Measurements from ENCODE around the gene FRAS1.
"Not testable (repeated sequence)": the region's sequence is repeated elsewhere in the genome, so short reads cannot be mapped to it uniquely, and the experiment has no call there.

Gene FRAS1

GRCh38 chr4:78322032-78322431, 264.9 kb downstream of the FRAS1 start:
- Histone ChIP-seq H3K9me3 (ENCODE audit: control insufficient read depth, insufficient read depth, low read length) (no peaks in the 10 kb centered on the region), H3K9ac (ENCODE audit: low read depth, low read length) (no peak overlapping the region), H3K27me3 (ENCODE audit: control insufficient read depth, insufficient read depth, low read length) (no peaks in the 10 kb centered on the region), H3K36me3 (ENCODE audit: control insufficient read depth, insufficient read depth, low read length) (peaks cover 4% of the 10 kb centered on the region), H3K4me1 (ENCODE audit: control insufficient read depth, insufficient read depth, low read length) (peaks cover 3% of the 10 kb centered on the region), H3K4me3 (ENCODE audit: low read depth, low read length) (no peak overlapping the region)

DNA sequence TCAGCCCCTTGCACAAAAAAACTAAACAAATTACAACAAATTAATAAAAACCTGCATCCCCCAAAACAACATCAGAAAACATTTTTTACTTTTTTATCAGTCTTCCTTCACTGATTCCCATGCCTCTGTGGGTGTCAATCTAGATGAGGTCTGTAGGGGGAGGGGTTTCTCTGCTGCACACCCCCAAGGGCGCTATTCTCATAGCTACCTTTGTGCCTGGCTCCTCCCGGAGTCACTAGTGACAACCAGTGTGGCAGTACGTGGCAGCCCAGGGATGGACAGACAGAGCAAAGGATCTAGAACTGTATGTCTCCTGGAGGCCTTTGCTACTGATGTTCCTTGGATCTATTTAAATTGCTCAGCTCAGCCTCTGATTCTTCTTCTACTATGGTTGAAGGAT, 266.3 kb downstream of the FRAS1 start:
- no peaks in the 10 kb centered on the region for H3K9me3 ChIP-seq (ENCODE audit: control insufficient read depth, insufficient read depth, low read length)
- no peak overlapping the region for H3K9ac ChIP-seq (ENCODE audit: low read depth, low read length)
- peaks cover 3% of the 10 kb centered on the region for H3K4me1 ChIP-seq (ENCODE audit: control insufficient read depth, insufficient read depth, low read length)
- H3K27me3 ChIP-seq (ENCODE audit: control insufficient read depth, insufficient read depth, low read length), result no peaks in the 10 kb centered on the region
- H3K36me3 ChIP-seq (ENCODE audit: control insufficient read depth, insufficient read depth, low read length), result no peaks in the 10 kb centered on the region
- no peak overlapping the region for H3K4me3 ChIP-seq (ENCODE audit: low read depth, low read length)

DNA sequence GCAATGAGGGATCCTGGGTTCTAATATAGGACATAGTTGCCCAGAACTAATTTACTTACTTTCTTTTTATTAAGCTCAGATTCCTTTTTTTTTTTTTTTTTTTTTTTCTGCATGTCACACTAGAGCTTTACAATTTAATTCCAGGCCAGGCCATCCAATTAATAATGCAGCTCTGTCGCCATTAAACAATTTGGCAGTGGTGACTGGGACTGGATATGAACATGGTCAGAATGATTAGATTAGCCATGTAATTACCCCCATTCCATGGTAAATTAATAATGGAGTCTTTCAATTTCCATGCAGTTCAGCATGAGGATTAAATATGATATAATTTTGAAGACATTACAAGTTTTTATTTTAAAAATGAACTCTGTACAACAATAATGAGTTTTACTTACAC, 267.5 kb downstream of the FRAS1 start:
- peaks cover 6% of the 10 kb centered on the region for H3K4me1 ChIP-seq (ENCODE audit: control insufficient read depth, insufficient read depth, low read length)
- no peaks in the 10 kb centered on the region for H3K9me3 ChIP-seq (ENCODE audit: control insufficient read depth, insufficient read depth, low read length)
- no peak overlapping the region for H3K4me3 ChIP-seq (ENCODE audit: low read depth, low read length)
- H3K27me3 ChIP-seq (ENCODE audit: control insufficient read depth, insufficient read depth, low read length), result no peaks in the 10 kb centered on the region
- no peak overlapping the region for H3K9ac ChIP-seq (ENCODE audit: low read depth, low read length)
- H3K36me3 ChIP-seq (ENCODE audit: control insufficient read depth, insufficient read depth, low read length), result no peaks in the 10 kb centered on the region

- Histone ChIP-seq H3K4me1 (ENCODE audit: control insufficient read depth, insufficient read depth, low read length) (peaks cover 3% of the 10 kb centered on the region), H3K9ac (ENCODE audit: low read depth, low read length) (no peak overlapping the region), H3K27me3 (ENCODE audit: control insufficient read depth, insufficient read depth, low read length) (no peaks in the 10 kb centered on the region), H3K36me3 (ENCODE audit: control insufficient read depth, insufficient read depth, low read length) (no peaks in the 10 kb centered on the region), H3K4me3 (ENCODE audit: low read depth, low read length) (no peak overlapping the region), H3K9me3 (ENCODE audit: control insufficient read depth, insufficient read depth, low read length) (no peaks in the 10 kb centered on the region)
Observed at GRCh38 chr4:78325271-78326157, 268.4 kb downstream of the FRAS1 start.

- not testable (repeated sequence) for H3K36me3 ChIP-seq (ENCODE audit: control insufficient read depth, insufficient read depth, low read length); H3K27me3 ChIP-seq (ENCODE audit: control insufficient read depth, insufficient read depth, low read length); H3K4me3 ChIP-seq (ENCODE audit: low read depth, low read length); H3K9me3 ChIP-seq (ENCODE audit: control insufficient read depth, insufficient read depth, low read length); H3K9ac ChIP-seq (ENCODE audit: low read depth, low read length)
- peaks cover 27% of the 10 kb centered on the region for H3K4me1 ChIP-seq (ENCODE audit: control insufficient read depth, insufficient read depth, low read length)
Observed at GRCh38 chr4:78328591-78328990, 271.5 kb downstream of the FRAS1 start.

- H3K4me1 ChIP-seq (ENCODE audit: control insufficient read depth, insufficient read depth, low read length), result peaks cover 33% of the 10 kb centered on the region
- no peaks in the 10 kb centered on the region for H3K9me3 ChIP-seq (ENCODE audit: control insufficient read depth, insufficient read depth, low read length)
Observed at GRCh38 chr4:78331186-78331585, 274.1 kb downstream of the FRAS1 start.

GRCh38 chr4:78331965-78332364, 274.8 kb downstream of the FRAS1 start:
- H3K4me1 ChIP-seq (ENCODE audit: control insufficient read depth, insufficient read depth, low read length), result peaks cover 41% of the 10 kb centered on the region
- H3K27me3 ChIP-seq (ENCODE audit: control insufficient read depth, insufficient read depth, low read length), result no peaks in the 10 kb centered on the region
- no peak overlapping the region for H3K9ac ChIP-seq (ENCODE audit: low read depth, low read length)
- no peaks in the 10 kb centered on the region for H3K9me3 ChIP-seq (ENCODE audit: control insufficient read depth, insufficient read depth, low read length)
- H3K36me3 ChIP-seq (ENCODE audit: control insufficient read depth, insufficient read depth, low read length), result no peaks in the 10 kb centered on the region
- no peak overlapping the region for H3K4me3 ChIP-seq (ENCODE audit: low read depth, low read length)

More at GRCh38 chr4:78331186-78331585, 274.1 kb downstream of the FRAS1 start:
- Histone ChIP-seq H3K9ac (ENCODE audit: low read depth, low read length) (no peak overlapping the region), H3K36me3 (ENCODE audit: control insufficient read depth, insufficient read depth, low read length) (no peaks in the 10 kb centered on the region), H3K4me3 (ENCODE audit: low read depth, low read length) (no peak overlapping the region), H3K27me3 (ENCODE audit: control insufficient read depth, insufficient read depth, low read length) (no peaks in the 10 kb centered on the region)

GRCh38 chr4:78332976-78333375, 275.9 kb downstream of the FRAS1 start:
- H3K9ac ChIP-seq (ENCODE audit: low read depth, low read length), result no peak overlapping the region
- no peak overlapping the region for H3K4me3 ChIP-seq (ENCODE audit: low read depth, low read length)
- H3K9me3 ChIP-seq (ENCODE audit: control insufficient read depth, insufficient read depth, low read length), result no peaks in the 10 kb centered on the region
- peaks cover 42% of the 10 kb centered on the region for H3K4me1 ChIP-seq (ENCODE audit: control insufficient read depth, insufficient read depth, low read length)
- H3K36me3 ChIP-seq (ENCODE audit: control insufficient read depth, insufficient read depth, low read length), result no peaks in the 10 kb centered on the region
- H3K27me3 ChIP-seq (ENCODE audit: control insufficient read depth, insufficient read depth, low read length), result no peaks in the 10 kb centered on the region

DNA sequence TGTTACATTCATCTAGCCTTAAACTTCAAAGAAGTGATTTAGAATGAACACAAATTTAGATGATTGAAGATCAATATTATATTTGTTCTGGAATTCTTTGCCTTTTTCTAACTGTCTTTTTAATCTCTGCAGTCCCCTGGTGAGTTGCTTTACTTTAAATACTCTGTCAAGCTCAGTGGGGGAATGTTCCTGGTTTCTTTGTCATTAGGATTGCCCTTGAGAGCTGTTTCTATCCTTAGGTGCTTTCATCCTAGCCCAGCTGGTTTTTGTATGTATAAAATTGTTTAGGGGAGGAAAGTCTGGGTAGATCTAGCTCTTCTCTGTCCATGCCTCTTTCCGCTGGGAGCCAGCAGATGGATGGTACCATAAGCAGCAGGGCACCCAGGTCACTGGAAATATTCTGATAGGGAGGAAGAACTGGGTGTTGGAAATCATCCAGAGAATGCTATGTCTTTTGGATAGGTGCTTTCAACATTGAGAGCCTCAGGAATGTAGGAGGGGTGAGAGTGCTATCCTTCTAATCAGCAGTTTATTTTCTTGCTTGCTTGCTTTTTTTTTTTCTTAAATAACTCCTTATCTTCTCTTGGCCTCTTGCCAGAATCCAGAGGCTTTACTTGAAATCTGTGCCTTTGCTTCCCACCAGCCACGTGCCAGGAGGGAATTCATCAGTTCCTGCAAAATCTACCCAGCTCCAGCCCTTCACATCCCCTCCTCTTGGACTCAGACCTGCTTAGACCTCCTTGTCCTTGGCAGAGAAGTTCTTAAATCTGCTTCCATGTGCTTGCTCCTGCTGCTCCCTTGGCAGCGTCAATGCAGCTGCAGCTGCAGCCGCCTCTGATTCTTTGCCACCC, 279.2 kb downstream of the FRAS1 start:
- no peaks in the 10 kb centered on the region for H3K9me3 ChIP-seq (ENCODE audit: control insufficient read depth, insufficient read depth, low read length)
- H3K36me3 ChIP-seq (ENCODE audit: control insufficient read depth, insufficient read depth, low read length), result peaks cover 7% of the 10 kb centered on the region
- H3K9ac ChIP-seq (ENCODE audit: low read depth, low read length), result no peak overlapping the region
- no peak overlapping the region for H3K4me3 ChIP-seq (ENCODE audit: low read depth, low read length)
- H3K27me3 ChIP-seq (ENCODE audit: control insufficient read depth, insufficient read depth, low read length), result no peaks in the 10 kb centered on the region
- H3K4me1 ChIP-seq (ENCODE audit: control insufficient read depth, insufficient read depth, low read length), result peaks cover 36% of the 10 kb centered on the region

GRCh38 chr4:78337244-78338020, 280.3 kb downstream of the FRAS1 start:
- H3K4me1 ChIP-seq (ENCODE audit: control insufficient read depth, insufficient read depth, low read length), result peaks cover 25% of the 10 kb centered on the region
- H3K9me3 ChIP-seq (ENCODE audit: control insufficient read depth, insufficient read depth, low read length), result no peaks in the 10 kb centered on the region
- H3K27me3 ChIP-seq (ENCODE audit: control insufficient read depth, insufficient read depth, low read length), result no peaks in the 10 kb centered on the region
- H3K4me3 ChIP-seq (ENCODE audit: low read depth, low read length), result no peak overlapping the region
- H3K9ac ChIP-seq (ENCODE audit: low read depth, low read length), result no peak overlapping the region
- peaks cover 7% of the 10 kb centered on the region for H3K36me3 ChIP-seq (ENCODE audit: control insufficient read depth, insufficient read depth, low read length)

DNA sequence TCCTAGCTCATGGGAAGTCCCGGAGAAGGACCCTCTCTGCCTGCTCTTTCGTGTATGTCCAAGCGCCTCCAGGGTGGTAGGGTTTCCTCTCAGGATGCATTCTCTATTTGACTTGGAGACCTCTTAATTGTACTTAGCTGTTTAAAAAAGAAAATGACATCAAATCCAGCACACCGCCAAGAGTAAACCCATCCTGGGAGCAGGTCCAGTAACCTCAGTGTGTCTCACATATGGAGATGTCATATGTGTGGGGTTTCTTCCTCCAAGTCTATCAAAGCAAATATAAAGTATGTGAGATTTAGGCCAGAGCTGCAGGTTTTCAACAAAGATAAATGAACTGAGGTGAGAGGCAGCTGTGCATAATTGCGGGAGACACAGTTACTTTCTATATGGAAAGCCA, 285.0 kb downstream of the FRAS1 start:
- Histone ChIP-seq H3K27me3 (ENCODE audit: control insufficient read depth, insufficient read depth, low read length) (no peaks in the 10 kb centered on the region), H3K4me3 (ENCODE audit: low read depth, low read length) (no peak overlapping the region), H3K9ac (ENCODE audit: low read depth, low read length) (no peak overlapping the region), H3K9me3 (ENCODE audit: control insufficient read depth, insufficient read depth, low read length) (no peaks in the 10 kb centered on the region), H3K36me3 (ENCODE audit: control insufficient read depth, insufficient read depth, low read length) (peaks cover 7% of the 10 kb centered on the region), H3K4me1 (ENCODE audit: control insufficient read depth, insufficient read depth, low read length) (no peaks in the 10 kb centered on the region)
